GM12873 (cell line): ENCODE results near the gene IFNA21.
A peak's percentile ranks its signal among the peaks of the same experiment; 100 is the strongest.
"Not testable (repeated sequence)": the region's sequence is repeated elsewhere in the genome, so short reads cannot be mapped to it uniquely, and the experiment has no call there.

Experiments
- CTCF ChIP-seq: IDR thresholded peaks from 2 replicates; pipeline ENCODE4 v1.5.1; 2012; ENCODE audit warnings: low read depth, mild to moderate bottlenecking, moderate library complexity, low read length, control low read depth; ENCODE audit not compliant: insufficient read depth; ENCODE audit errors: missing control alignments

IFNA21 gene

DNA sequence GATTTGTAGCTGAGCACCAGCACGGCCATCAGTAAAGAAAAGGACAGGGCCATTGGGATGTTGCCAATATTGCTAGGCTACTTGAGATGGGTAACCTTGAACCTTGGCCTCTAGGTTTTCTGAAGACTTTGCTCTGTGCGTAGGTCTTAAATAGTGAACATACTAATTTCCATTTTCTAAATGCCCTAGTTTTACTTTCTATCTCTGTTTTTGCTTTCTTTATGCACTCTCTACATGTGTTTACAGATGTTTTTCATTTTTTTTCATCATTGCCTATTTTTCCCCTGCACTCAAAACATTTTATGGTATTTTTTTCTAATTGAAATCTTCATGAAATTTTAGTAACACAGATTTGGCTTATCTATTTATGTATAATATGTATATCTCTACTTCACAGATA, at the start of gene IFNA21:
Gene IFNA21 (minus strand): TSS at position 101 of the 400 bp plus-strand sequence. CDS start 48 bp downstream, at position 53.
- TF ChIP-seq CTCF: not testable (repeated sequence)

DNA sequence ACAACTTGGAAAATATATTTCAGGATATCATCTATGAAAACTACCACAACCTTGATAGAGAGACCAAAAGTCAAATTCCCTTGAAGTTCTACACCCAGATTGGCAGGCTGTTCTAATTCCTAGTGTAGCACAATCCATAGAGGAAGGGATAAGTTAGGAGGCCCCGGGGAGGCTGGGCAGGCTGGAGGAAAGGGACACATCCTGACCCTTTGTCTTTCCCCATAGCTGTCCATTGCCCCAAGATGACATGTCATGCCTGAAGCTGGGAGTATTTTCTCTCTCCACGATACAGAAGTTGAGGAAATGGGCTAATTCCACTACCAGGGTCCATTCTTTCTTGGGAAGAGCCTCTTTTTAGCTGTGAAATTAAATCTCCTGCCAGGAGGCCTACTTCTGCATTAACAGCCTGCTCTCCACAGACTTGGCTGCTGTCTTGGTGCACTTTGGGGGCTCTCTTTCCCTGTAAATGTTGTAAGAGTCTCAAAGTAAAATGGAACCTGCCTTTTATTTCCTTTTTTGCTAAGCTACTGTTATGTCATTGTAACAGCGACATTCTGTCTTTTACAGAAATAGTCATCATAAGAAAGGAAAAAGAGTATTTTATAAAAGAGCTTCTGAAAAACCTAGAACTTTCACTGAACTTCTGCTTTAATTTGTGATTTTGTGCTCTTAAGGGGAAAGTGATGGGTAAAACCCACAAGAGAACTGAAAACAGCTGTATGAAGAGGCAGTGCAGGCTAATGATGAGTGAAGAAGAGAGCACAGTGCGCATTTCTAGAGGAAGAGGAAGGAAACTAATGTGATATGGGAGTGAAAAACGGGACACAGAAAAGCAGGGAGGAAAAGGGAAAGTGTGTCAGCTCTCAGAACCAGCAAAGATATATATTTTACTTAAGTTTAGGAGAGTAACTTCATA, 47.2 kb upstream of the IFNA21 start:
- TF ChIP-seq CTCF: peak; percentile 64

- no peak for TF ChIP-seq CTCF
Observed at GRCh38 chr9:21210311-21210710, 43.9 kb upstream of the IFNA21 start.

DNA sequence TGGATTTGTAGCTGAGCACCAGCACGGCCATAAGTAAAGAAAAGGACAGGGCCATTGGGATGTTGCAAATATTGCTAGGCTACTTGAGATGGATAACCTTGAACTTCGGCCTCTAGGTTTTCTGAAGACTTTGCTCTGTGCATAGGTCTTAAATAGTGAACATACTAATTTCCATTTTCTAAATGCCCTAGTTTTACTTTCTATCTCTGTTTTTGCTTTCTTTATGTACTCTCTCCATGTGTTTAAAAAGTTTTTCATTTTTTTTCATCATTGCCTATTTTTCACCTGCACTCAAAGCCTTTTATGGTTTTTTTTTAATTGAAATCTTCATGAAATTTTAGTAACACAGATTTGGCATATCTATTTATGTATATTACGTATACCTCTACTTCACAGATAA, 40.6 kb upstream of the IFNA21 start, which contains the start of gene IFNA10:
Gene IFNA10 (minus strand): TSS at position 101 of the 400 bp plus-strand sequence. CDS start 46 bp downstream, at position 55.
- not testable (repeated sequence) for TF ChIP-seq CTCF

- TF ChIP-seq CTCF: no peak
Observed at GRCh38 chr9:21205204-21205603, 38.7 kb upstream of the IFNA21 start.

DNA sequence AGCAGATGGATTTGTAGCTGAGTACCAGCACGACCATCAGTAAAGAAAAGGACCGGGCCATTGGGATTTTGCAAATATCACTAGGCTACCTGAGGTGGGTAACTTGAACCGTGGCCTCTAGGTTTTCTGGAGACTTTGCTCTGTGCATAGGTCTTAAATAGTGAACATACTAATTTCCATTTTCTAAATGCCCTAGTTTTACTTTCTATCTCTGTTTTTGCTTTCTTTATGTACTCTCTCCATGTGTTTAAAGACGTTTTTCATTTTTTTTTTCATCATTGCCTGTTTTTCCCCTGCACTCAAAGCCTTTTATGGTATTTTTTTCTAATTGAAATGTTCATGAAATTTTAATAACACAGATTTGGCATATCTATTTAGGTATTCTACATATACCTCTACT, 35.6 kb upstream of the IFNA21 start, which contains the start of gene IFNA7:
Gene IFNA7 (minus strand): TSS at position 101 of the 400 bp plus-strand sequence. CDS start 40 bp downstream, at position 61.
- not testable (repeated sequence) for TF ChIP-seq CTCF
